ENCODE data around the gene RBL2. TPM values are rescaled to one million over a fixed set of nuclear protein-coding genes. Genes with fewer than 3 reads are reported as not detected.

Gene RBL2
- total and polyA plus RNA-seq, 2 of the 8 experiments (the other 6 are each of a cell fraction or from before 2014, with no cell fraction given) = 13.9 to 22.1 TPM

- Histone ChIP-seq H3K27ac (ENCODE audit: low read depth, low read length) (no peak overlapping the region), H2BK15ac (ENCODE audit: low read length) (no peak overlapping the region), H3K4me1 (replicated peaks in 1 of 4; ENCODE audit: control insufficient read depth in 3 of 4, insufficient read depth in 4 of 4, low read length in 3 of 4) (no peaks in the 10 kb centered on the region), H3K36me3 (ENCODE audit: control insufficient read depth in 2 of 4, insufficient read depth in 4 of 4, low read length in 3 of 4) (no peaks in the 10 kb centered on the region), H3K4me3 (ENCODE audit: extremely low read depth in 1 of 4, insufficient read depth in 2 of 4, low read depth in 3 of 4, low read length in 4 of 4) (no peak overlapping the region), H2BK5ac (ENCODE audit: low read depth, low read length) (no peak overlapping the region), H2BK120ac (replicated peaks; ENCODE audit: low read depth, low read length) (no peak overlapping the region), H3K27me3 (replicated peaks in 1 of 4; ENCODE audit: control insufficient read depth in 3 of 4, extremely low read depth in 1 of 4, insufficient read depth in 3 of 4, low read length in 3 of 4) (no peaks in the 10 kb centered on the region), H3K79me2 (ENCODE audit: control insufficient read depth in 1 of 2, insufficient read depth in 2 of 2, low read length in 2 of 2) (no peaks in the 10 kb centered on the region), H4K91ac (replicated peaks; ENCODE audit: insufficient read length, low read length) (no peak overlapping the region), H3K4ac (replicated peaks; ENCODE audit: insufficient read length, low read depth, low read length) (no peak overlapping the region), H3K4me2 (ENCODE audit: insufficient read depth in 1 of 2, low read depth in 2 of 2, low read length in 2 of 2) (no peak overlapping the region), H3K9me3 (ENCODE audit: insufficient read depth in 2 of 2, low read depth in 1 of 2, low read length in 1 of 2) (no peaks in the 10 kb centered on the region), H3K23ac (ENCODE audit: insufficient read length) (no peak overlapping the region), H2AK5ac (ENCODE audit: low read depth, low read length) (no peak overlapping the region), H2BK12ac (ENCODE audit: low read depth, low read length) (no peak overlapping the region), H3K18ac (ENCODE audit: extremely low read depth, low read length) (no peak overlapping the region), H4K8ac (ENCODE audit: extremely low read depth, insufficient read depth, low read length) (no peak overlapping the region), H4K5ac (ENCODE audit: insufficient read length, low read depth, low read length) (no peak overlapping the region), H3K79me1 (ENCODE audit: low read depth, low read length) (no peaks in the 10 kb centered on the region), H3K23me2 (ENCODE audit: low read depth, low read length) (no peaks in the 10 kb centered on the region), H3K9ac (replicated peaks in 1 of 4; ENCODE audit: extremely low read depth in 1 of 4, low read depth in 3 of 4, low read length in 3 of 4) (no peak overlapping the region), H4K20me1 (replicated peaks in 1 of 2; ENCODE audit: control insufficient read depth in 1 of 2, insufficient read depth in 2 of 2, low read length in 2 of 2) (no peaks in the 10 kb centered on the region), H2AFZ (ENCODE audit: low read length) (0 out of 2 replicates have a peak overlapping the region, but pooled peaks have one; percentile 49), H2BK20ac (ENCODE audit: low read length) (no peak overlapping the region), H3K14ac (ENCODE audit: insufficient read length) (no peak overlapping the region), H3K56ac (replicated peaks; ENCODE audit: insufficient read length, low read depth, low read length) (no peak overlapping the region)
- FAIRE-seq = no peak
- no peak for DNase-seq (ENCODE audit: low read depth in 1 of 2, low spot score in 2 of 2)
- TF ChIP-seq SIN3A (conservative IDR thresholded peaks at IDR 0.05 in 1 of 2, IDR thresholded peaks at IDR 0.05 in 1 of 2; ENCODE audit: low read depth in 1 of 2, low read length in 2 of 2) = no peak
- no peak for TF ChIP-seq RXRA (IDR thresholded peaks at IDR 0.05; ENCODE audit: insufficient read depth, low read depth, low read length)
- 90% methylated on average over 8 of the region's 8 CpGs; no CpG with 5 or more reads in 1 of the 2 experiments for WGBS, 2 experiments (ENCODE audit: extremely low coverage in 1 of 2, insufficient coverage in 1 of 2, insufficient read length in 1 of 2, insufficient replicate concordance in 2 of 2, low coverage in 1 of 2, low lambda C conversion rate in 2 of 2, missing lambda C conversion rate in 1 of 2)
- ChIA-PET CTCF (ENCODE audit: partially characterized antibody) (interaction anchor here (1.4 kb wide), 1 partner anchor 10 kb away, joined by 6 read pairs; no protein-coding TSS in a partner anchor), POLR2A (ENCODE audit: partially characterized antibody) (no interaction called here)
Measured at GRCh38 chr16:53519417-53520091, 85.3 kb downstream of the RBL2 start.
